Fibroblast of lung (primary cell): ENCODE results near the gene ZNF207. TPM values are rescaled to one million over a fixed set of nuclear protein-coding genes. Genes with fewer than 3 reads are reported as not detected.
"Not testable (repeated sequence)": the region's sequence is repeated elsewhere in the genome, so short reads cannot be mapped to it uniquely, and the experiment has no call there.

Experiments
- DNase-seq, 2 donors: peaks; one replicate each; pipeline versions ENCODE4 v3.0.0 to v3.0.0-alpha.2; 2010; ENCODE audit warnings: low read depth in 2 of 2
- H2AFZ ChIP-seq: 2 replicates; pipeline ENCODE4 v1.5.1; 2012; ENCODE audit warnings: low read length, control low read depth, inconsistent platforms
- H3K27ac ChIP-seq: 2 replicates; pipeline ENCODE4 v1.5.1; 2011; ENCODE audit warnings: low read length, control low read depth; ENCODE audit not compliant: insufficient read depth
- H3K27me3 ChIP-seq: 2 replicates; pipeline ENCODE4 v1.5.1; 2011; ENCODE audit warnings: mild to moderate bottlenecking, low read length; ENCODE audit not compliant: control insufficient read depth, insufficient read depth
- H3K36me3 ChIP-seq: 2 replicates; pipeline ENCODE4 v1.5.1; 2011; ENCODE audit warnings: low read length; ENCODE audit not compliant: control insufficient read depth, insufficient read depth
- H3K4me1 ChIP-seq: 2 replicates; pipeline ENCODE4 v1.5.1; 2011; ENCODE audit warnings: low read length; ENCODE audit not compliant: control insufficient read depth, insufficient read depth; ENCODE audit errors: extremely low read depth
- H3K4me2 ChIP-seq: 2 replicates; pipeline ENCODE4 v1.5.1; 2011; ENCODE audit warnings: low read length, control low read depth; ENCODE audit not compliant: insufficient read depth; ENCODE audit errors: extremely low read depth
- H3K4me3 ChIP-seq, 4 experiments: fragments of 200-600 bp in 1 of 4; sonication (generic) in 1 of 4; replicated peaks in 1 of 4; 2 replicates each; pipeline ENCODE4 v1.5.1; 2011 to 2016; ENCODE audit warnings: low read length in 4 of 4, low read depth in 3 of 4, mild to moderate bottlenecking in 3 of 4, control low read depth in 2 of 4, inconsistent platforms in 1 of 4, mixed read lengths in 1 of 4; ENCODE audit not compliant: insufficient read depth in 1 of 4; ENCODE audit errors: control extremely low read depth in 1 of 4
- H3K79me2 ChIP-seq: 2 replicates; pipeline ENCODE4 v1.5.1; 2012; ENCODE audit warnings: mild to moderate bottlenecking, low read length, inconsistent platforms; ENCODE audit not compliant: control insufficient read depth, insufficient read depth
- H3K9ac ChIP-seq: 2 replicates; pipeline ENCODE4 v1.5.1; 2011; ENCODE audit warnings: mild to moderate bottlenecking, low read length, control low read depth; ENCODE audit not compliant: insufficient read depth
- H3K9me3 ChIP-seq: 2 replicates; pipeline ENCODE4 v1.5.1; 2012; ENCODE audit warnings: low read depth, low read length; ENCODE audit not compliant: control insufficient read depth, insufficient read depth
- H4K20me1 ChIP-seq: 2 replicates; pipeline ENCODE4 v1.5.1; 2011; ENCODE audit warnings: low read length; ENCODE audit not compliant: control insufficient read depth, insufficient read depth; ENCODE audit errors: extremely low read depth
- EZH2 ChIP-seq: IDR thresholded peaks from 2 replicates; pipeline ENCODE4 v1.5.1; 2012; ENCODE audit warnings: low read length, control low read depth, mild to moderate bottlenecking; ENCODE audit errors: missing control alignments
- polyA plus RNA-seq, 2 donors: library from polyadenylated mRNA; depleted of rRNA in 1 of 2; stranded (reverse) in 1 of 2; unstranded in 1 of 2; fragments of >200 nt; gene quantifications; 2 replicates each; pipeline ENCODE4 v1.2.1, GENCODE V29; 2011 to 2012; ENCODE audit warnings: missing spikeins in 1 of 2
- total RNA-seq: library from RNA; depleted of rRNA; stranded (reverse); fragments of >200 nt; gene quantifications from 2 replicates; pipeline ENCODE4 v1.2.1, GENCODE V29; 2014
- TF ChIP-seq, protein P1 (sequence below), 2 donors: IDR thresholded peaks in 1 of 2; conservative IDR thresholded peaks in 1 of 2; 1 replicate in 1 of 2; 2 replicates in 1 of 2; pipeline ENCODE4 v1.5.1; 2011 to 2012; ENCODE audit warnings: low read length in 2 of 2, control low read depth in 1 of 2, inconsistent platforms in 1 of 2, low read depth in 1 of 2, mild to moderate bottlenecking in 1 of 2

ZNF207 gene
- total and polyA plus RNA-seq, 2 donors (not counting 1 experiment from before 2014, with no cell fraction given): 75.3 to 279 TPM

GRCh38 chr17:32396343-32396742 lies 46.4 kb downstream of the ZNF207 start:
- TF ChIP-seq, protein P1, sequence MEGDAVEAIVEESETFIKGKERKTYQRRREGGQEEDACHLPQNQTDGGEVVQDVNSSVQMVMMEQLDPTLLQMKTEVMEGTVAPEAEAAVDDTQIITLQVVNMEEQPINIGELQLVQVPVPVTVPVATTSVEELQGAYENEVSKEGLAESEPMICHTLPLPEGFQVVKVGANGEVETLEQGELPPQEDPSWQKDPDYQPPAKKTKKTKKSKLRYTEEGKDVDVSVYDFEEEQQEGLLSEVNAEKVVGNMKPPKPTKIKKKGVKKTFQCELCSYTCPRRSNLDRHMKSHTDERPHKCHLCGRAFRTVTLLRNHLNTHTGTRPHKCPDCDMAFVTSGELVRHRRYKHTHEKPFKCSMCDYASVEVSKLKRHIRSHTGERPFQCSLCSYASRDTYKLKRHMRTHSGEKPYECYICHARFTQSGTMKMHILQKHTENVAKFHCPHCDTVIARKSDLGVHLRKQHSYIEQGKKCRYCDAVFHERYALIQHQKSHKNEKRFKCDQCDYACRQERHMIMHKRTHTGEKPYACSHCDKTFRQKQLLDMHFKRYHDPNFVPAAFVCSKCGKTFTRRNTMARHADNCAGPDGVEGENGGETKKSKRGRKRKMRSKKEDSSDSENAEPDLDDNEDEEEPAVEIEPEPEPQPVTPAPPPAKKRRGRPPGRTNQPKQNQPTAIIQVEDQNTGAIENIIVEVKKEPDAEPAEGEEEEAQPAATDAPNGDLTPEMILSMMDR (conservative IDR thresholded peaks at IDR 0.05 in 1 of 2, IDR thresholded peaks at IDR 0.05 in 1 of 2; ENCODE audit: low read depth in 1 of 2, low read length in 2 of 2): no peak
- TF ChIP-seq EZH2: no peak
- H3K9me3 ChIP-seq: no peaks in the 10 kb centered on the region
- H3K9ac ChIP-seq: no peak overlapping the region
- no peaks in the 10 kb centered on the region for H3K4me1 ChIP-seq
- H3K4me3 ChIP-seq: no peak overlapping the region
- H3K79me2 ChIP-seq: no peaks in the 10 kb centered on the region
- H4K20me1 ChIP-seq: no peaks in the 10 kb centered on the region
- no peak overlapping the region for H3K27ac ChIP-seq
- no peak overlapping the region for H3K4me2 ChIP-seq
- H3K36me3 ChIP-seq: no peaks in the 10 kb centered on the region
- H2AFZ ChIP-seq: no peak overlapping the region
- H3K27me3 ChIP-seq: no peaks in the 10 kb centered on the region
- no peak for DNase-seq

- no peaks in the 10 kb centered on the region for H4K20me1 ChIP-seq
- H3K9ac ChIP-seq: no peak overlapping the region
- H3K36me3 ChIP-seq: no peaks in the 10 kb centered on the region
- H3K9me3 ChIP-seq: no peaks in the 10 kb centered on the region
- no peak overlapping the region for H3K4me2 ChIP-seq
- no peak overlapping the region for H3K27ac ChIP-seq
- H3K4me1 ChIP-seq: no peaks in the 10 kb centered on the region
- TF ChIP-seq EZH2: no peak
- TF ChIP-seq, protein P1 (conservative IDR thresholded peaks at IDR 0.05 in 1 of 2, IDR thresholded peaks at IDR 0.05 in 1 of 2; ENCODE audit: low read depth in 1 of 2, low read length in 2 of 2): no peak
- no peak overlapping the region for H3K4me3 ChIP-seq
- no peaks in the 10 kb centered on the region for H3K79me2 ChIP-seq
- H3K27me3 ChIP-seq: no peaks in the 10 kb centered on the region
- no peak overlapping the region for H2AFZ ChIP-seq
- no peak for DNase-seq
Measured at GRCh38 chr17:32398946-32399345, 49.0 kb downstream of the ZNF207 start.

- not testable (repeated sequence) for H3K4me1 ChIP-seq, H3K9me3 ChIP-seq, H3K36me3 ChIP-seq, H4K20me1 ChIP-seq, H3K79me2 ChIP-seq, H3K27me3 ChIP-seq, H3K4me3 ChIP-seq, H2AFZ ChIP-seq, H3K4me2 ChIP-seq, H3K9ac ChIP-seq, DNase-seq, H3K27ac ChIP-seq
Measured at GRCh38 chr17:32410085-32410484, 60.1 kb downstream of the ZNF207 start.
